HepG2 (cell line): ENCODE results near the gene TRIM28. TPM values are rescaled to one million over a fixed set of nuclear protein-coding genes. Genes with fewer than 3 reads are reported as not detected.

Experiments used
- ATAC-seq: fragments of 200-7000 bp; cut with Tn5 transposase; 3 replicates; pipeline ENCODE4 v1.9.1; 2020; ENCODE audit warnings: mild to moderate bottlenecking, moderate library complexity
- BruUV-seq: library from RNA; stranded (reverse); fragments of 400-500 nt; replicated peaks from 2 replicates; lab custom pipeline; 2021; lab: Mats Ljungman, UMichigan
- CTCF ChIA-PET: fragments of 300-600 bp; formaldehyde crosslinking; extraction: SDS; loops from one replicate; lab custom pipeline; 2021; ENCODE audit warnings: low total read pairs, inconsistent platforms, low intra/inter-chr PET ratio; lab: Yijun Ruan, JAX
- POLR2A ChIA-PET: fragments of 350-600 bp; sonication (Branson Sonifier 250); formaldehyde crosslinking; loops from one replicate; lab custom pipeline; 2020; ENCODE audit warnings: antibody characterized with exemption, inconsistent platforms; lab: Yijun Ruan, JAX
- DNase-seq: peaks from one replicate; pipeline ENCODE4 v3.0.0-alpha.2; 2015; ENCODE audit warnings: low spot score
- FAIRE-seq: peaks from 3 replicates; lab custom pipeline; 2011; peaks lifted over from hg19 to GRCh38; lab: Jason Lieb, UNC
- H2AFZ ChIP-seq: one replicate; pipeline ENCODE4 v1.6.1; 2011; ENCODE audit warnings: low read length, inconsistent platforms
- H3K27ac ChIP-seq: fragments of 300-600 bp; 3 replicates; pipeline ENCODE4 v1.8.0; 2011; ENCODE audit warnings: mixed run types, mild to moderate bottlenecking, mixed read lengths, low read length, inconsistent platforms; ENCODE audit not compliant: insufficient read depth; ENCODE audit errors: extremely low read length
- H3K27me3 ChIP-seq, 2 experiments: fragments of 200-600 bp in 1 of 2; 2 replicates in 1 of 2; 3 replicates in 1 of 2; pipeline versions ENCODE4 v1.6.0 to v1.8.0; 2011; ENCODE audit warnings: low read length in 2 of 2, mild to moderate bottlenecking in 2 of 2, moderate library complexity in 2 of 2, inconsistent platforms in 1 of 2; ENCODE audit not compliant: insufficient read depth in 2 of 2, control insufficient read depth in 1 of 2
- H3K36me3 ChIP-seq, 2 experiments: fragments of 200-600 bp in 1 of 2; replicated peaks in 1 of 2; 2 replicates in 1 of 2; 3 replicates in 1 of 2; pipeline versions ENCODE4 v1.5.1 to v1.8.0; 2011; ENCODE audit warnings: low read length in 2 of 2, inconsistent platforms in 1 of 2; ENCODE audit not compliant: insufficient read depth in 2 of 2, control insufficient read depth in 1 of 2
- H3K4me1 ChIP-seq: 2 replicates; pipeline ENCODE4 v1.5.1; 2012; ENCODE audit warnings: low read length, inconsistent platforms; ENCODE audit not compliant: insufficient read depth
- H3K4me2 ChIP-seq: 2 replicates; pipeline ENCODE4 v1.6.0; 2011; ENCODE audit warnings: low read depth, low read length, inconsistent platforms
- H3K4me3 ChIP-seq, 3 experiments: fragments of 200-600 bp in 1 of 3; sonication (generic), shearing (Covaris generic) in 1 of 3; replicated peaks in 1 of 3; 2 replicates each; pipeline ENCODE4 v1.5.1; 2011 to 2016; ENCODE audit warnings: low read length in 3 of 3, inconsistent platforms in 2 of 3, low read depth in 2 of 3, mild to moderate bottlenecking in 2 of 3, control low read depth in 1 of 3, mixed read lengths in 1 of 3; ENCODE audit not compliant: insufficient read depth in 1 of 3
- H3K79me2 ChIP-seq: one replicate; pipeline ENCODE4 v1.6.1; 2011; ENCODE audit warnings: low read length, inconsistent platforms; ENCODE audit not compliant: insufficient read depth
- H3K9ac ChIP-seq: 2 replicates; pipeline ENCODE4 v1.6.0; 2011; ENCODE audit warnings: mild to moderate bottlenecking, low read depth, low read length, inconsistent platforms; ENCODE audit not compliant: insufficient read depth
- H3K9me3 ChIP-seq: 2 replicates; pipeline ENCODE4 v1.5.1; 2012; ENCODE audit warnings: mild to moderate bottlenecking, low read length
- H4K20me1 ChIP-seq: 2 replicates; pipeline ENCODE4 v1.6.0; 2011; ENCODE audit warnings: inconsistent platforms, mild to moderate bottlenecking, low read length, moderate library complexity; ENCODE audit not compliant: insufficient read depth
- AGO2 ChIP-seq: fragments of 200-400 bp; formaldehyde crosslinking; optimal IDR thresholded peaks from 2 replicates; pipeline ENCODE3; 2017; ENCODE audit warnings: mild to moderate bottlenecking, low read depth, low read length, moderate library complexity
- AKAP8 ChIP-seq: sonication (generic); formaldehyde crosslinking; IDR thresholded peaks from 2 replicates; pipeline ENCODE4 v1.5.1; 2020; ENCODE audit warnings: mild to moderate bottlenecking, missing genetic modification reagents
- BHLHE40 ChIP-seq: IDR thresholded peaks from 2 replicates; pipeline ENCODE4 v1.6.1; 2011; ENCODE audit warnings: low read length, improper control_type of control experiment
- POLR2A ChIP-seq, 2 experiments: IDR thresholded peaks; 2 replicates each; pipeline ENCODE4 v1.6.1; 2011; ENCODE audit warnings: low read depth in 2 of 2, low read length in 2 of 2, mild to moderate bottlenecking in 1 of 2, moderate library complexity in 1 of 2; ENCODE audit not compliant: insufficient read depth in 1 of 2
- POLR2G ChIP-seq: fragments of 200-400 bp; formaldehyde crosslinking; IDR thresholded peaks from 2 replicates; pipeline ENCODE4 v1.6.1; 2018; ENCODE audit warnings: mild to moderate bottlenecking, low read depth, low read length, moderate library complexity
- ZC3H13 ChIP-seq: sonication (generic); formaldehyde crosslinking; IDR thresholded peaks from 2 replicates; pipeline ENCODE4 v1.8.1; 2023; ENCODE audit warnings: mild to moderate bottlenecking, missing genetic modification reagents, moderate library complexity
- ZNF670 ChIP-seq: sonication (generic); formaldehyde crosslinking; IDR thresholded peaks from 2 replicates; pipeline ENCODE4 v1.8.0; 2022; ENCODE audit warnings: mild to moderate bottlenecking, missing genetic modification reagents, borderline replicate concordance
- WGBS: methylation state at CpG from one replicate; pipeline ENCODE4 v1.1.6; 2017; ENCODE audit warnings: low lambda C conversion rate; 5-methylcytosine and 5-hydroxymethylcytosine counted together
- in situ Hi-C: cut with HindIII; loops from 2 replicates; pipeline ENCODE4 v1.10.0; 2017; ENCODE audit warnings: low pct_unique_long_range_greater_than_20kb; ENCODE audit not compliant: extremely low pct_ligation_motif_present
- intact Hi-C: fragments of 100-400 bp; cut with micrococcal nuclease; formaldehyde crosslinking; loops from one replicate; pipeline ENCODE4 v1.10.0; 2022; ENCODE audit not compliant: unreplicated experiment
- polyA plus RNA-seq, 8 experiments: library from polyadenylated mRNA; depleted of rRNA in 3 of 8; stranded (reverse) in 7 of 8; unstranded in 1 of 8; fragments of >200 nt; fragmentation: Illumina TruSeq in 4 of 8; extraction: Trizol in 4 of 8; gene quantifications; 2 replicates each; pipeline versions ENCODE4 v1.2.1 to v1.2.3, GENCODE V29; 2011 to 2016; ENCODE audit warnings: low read depth in 4 of 8, missing spikeins in 1 of 8, mixed read lengths in 1 of 8; ENCODE audit not compliant: insufficient read depth in 1 of 8
- total RNA-seq, 5 experiments: library from RNA; depleted of rRNA; stranded (reverse); fragments of >200 nt; fragmentation: Illumina TruSeq; extraction: Trizol; gene quantifications; 2 replicates each; pipeline ENCODE4 v1.2.3, GENCODE V29; 2016; ENCODE audit warnings: low read depth in 1 of 5

The TRIM28 gene
- total and polyA plus RNA-seq, 2 of the 13 experiments (the other 11 are each of a cell fraction or from before 2014, with no cell fraction given), result 361 to 439 TPM

GRCh38 chr19:58569943-58570670 lies 26.2 kb downstream of the TRIM28 start:
- no peak for ATAC-seq
- Histone ChIP-seq H3K36me3 (no peaks in the 10 kb centered on the region; a peak in 2 of 5 replicates), H3K9ac (no peak overlapping the region), H3K27ac (no peak overlapping the region), H4K20me1 (no peaks in the 10 kb centered on the region), H3K27me3 (no peaks in the 10 kb centered on the region), H3K4me1 (peaks cover 30% of the 10 kb centered on the region), H2AFZ (no peak overlapping the region), H3K4me3 (no peak overlapping the region), H3K79me2 (no peaks in the 10 kb centered on the region), H3K9me3 (no peaks in the 10 kb centered on the region), H3K4me2 (no peak overlapping the region)
- no peak for DNase-seq
- TF ChIP-seq AGO2 (peak; percentile 10), POLR2A (IDR thresholded peaks at IDR 0.05; ENCODE audit: insufficient read depth in 1 of 2, low read depth in 2 of 2, low read length in 2 of 2) (peak in 1 of 2 experiments; percentile 29; a peak in 2 of 4 replicates), ZNF670 (CRISPR knock-in tag) (no peak), AKAP8 (CRISPR knock-in tag) (0 out of 2 replicates have a peak, but pooled peaks have one; percentile 14), BHLHE40 (no peak), POLR2G (0 out of 2 replicates have a peak, but pooled peaks have one; percentile 8), ZC3H13 (CRISPR knock-in tag) (0 out of 2 replicates have a peak, but pooled peaks have one; percentile 31)
- no peak for FAIRE-seq
- in situ Hi-C loops (no loop called here), intact Hi-C loops (no loop called here)
- BruUV-seq, result no TSS peak
- ChIA-PET CTCF (no interaction called here), POLR2A (interaction anchor here (1.4 to 3.0 kb wide), 2 partner anchors 11 kb away, joined by 8 to 36 read pairs; partner anchors contain the start of gene UBE2M)
- 82% methylated on average over 7 of the region's 8 CpGs for WGBS
